NOMO-1 treated with dmso at 0.1 percent for 144 hours (cell line): ENCODE measurements around the gene KIF18B.

Experiments used
- DNase-seq: peaks from one replicate; lab custom pipeline; 2025; ENCODE audit not compliant: unreplicated experiment; lab: John Stamatoyannopoulos, UW

The KIF18B gene

GRCh38 chr17:44884941-44885340 is 62.6 kb downstream of the KIF18B start:
- DNase-seq = no peak

DNA sequence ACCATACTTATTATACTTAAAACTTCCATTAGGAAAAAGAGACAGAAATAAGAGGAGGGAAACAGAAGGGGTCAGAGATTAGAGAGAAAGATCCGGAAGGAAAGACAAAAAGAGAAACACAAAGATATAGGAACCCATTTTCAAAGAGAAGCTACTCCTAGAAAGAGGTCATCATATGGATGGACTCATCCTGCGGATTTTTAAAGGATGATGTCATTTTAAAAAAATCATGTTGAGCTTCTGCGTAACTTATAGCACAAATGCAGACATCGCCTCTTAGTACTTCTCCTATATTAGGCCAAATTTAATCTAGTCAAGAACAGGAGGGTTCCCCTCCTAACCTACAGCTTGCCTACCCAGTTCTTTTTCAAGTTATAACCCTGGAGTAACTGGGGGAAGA is 66.4 kb downstream of the KIF18B start:
- no peak for DNase-seq

GRCh38 chr17:44880062-44880461 is 67.5 kb downstream of the KIF18B start:
- DNase-seq = no peak

DNA sequence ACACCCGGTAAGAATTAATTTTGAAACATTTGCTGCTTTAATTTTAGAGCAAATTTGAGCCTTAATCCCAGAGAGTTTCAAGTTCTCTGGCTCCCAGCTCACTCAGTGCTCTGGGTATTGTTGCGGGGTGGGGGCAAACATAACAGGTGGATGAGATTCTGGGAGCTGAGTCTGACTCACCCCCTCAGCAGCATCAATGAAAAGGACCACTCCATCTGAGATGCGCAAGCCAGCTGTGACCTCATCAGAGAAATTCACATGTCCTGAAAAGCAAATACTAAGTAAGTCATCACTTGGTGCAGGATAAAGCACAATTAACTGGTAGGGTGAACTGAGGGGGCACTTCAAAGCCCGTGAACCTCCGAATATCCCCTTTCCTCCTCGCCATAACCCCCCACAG is 68.2 kb downstream of the KIF18B start:
- no peak for DNase-seq

- DNase-seq = no peak
Measured at GRCh38 chr17:44878627-44879221, 68.8 kb downstream of the KIF18B start.

DNA sequence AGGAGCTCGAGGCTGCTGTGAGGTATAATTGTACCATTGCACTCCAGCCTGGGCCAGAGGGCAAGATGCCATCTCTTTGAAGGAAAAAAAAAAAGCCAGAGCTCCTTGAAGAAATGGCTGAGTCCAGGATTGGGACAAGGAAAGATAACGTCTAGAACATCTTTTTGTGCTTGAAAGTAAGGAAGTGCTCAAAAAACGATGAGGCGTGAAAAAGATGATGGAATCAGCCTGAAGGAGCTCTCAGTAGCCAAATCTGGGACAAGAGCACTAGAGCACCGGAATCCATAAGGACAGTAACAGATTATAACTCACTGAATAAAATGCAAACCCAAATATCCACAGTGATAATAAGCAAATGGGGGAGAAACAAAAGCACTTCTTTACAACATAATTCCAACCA is 70.5 kb downstream of the KIF18B start:
- no peak for DNase-seq

DNA sequence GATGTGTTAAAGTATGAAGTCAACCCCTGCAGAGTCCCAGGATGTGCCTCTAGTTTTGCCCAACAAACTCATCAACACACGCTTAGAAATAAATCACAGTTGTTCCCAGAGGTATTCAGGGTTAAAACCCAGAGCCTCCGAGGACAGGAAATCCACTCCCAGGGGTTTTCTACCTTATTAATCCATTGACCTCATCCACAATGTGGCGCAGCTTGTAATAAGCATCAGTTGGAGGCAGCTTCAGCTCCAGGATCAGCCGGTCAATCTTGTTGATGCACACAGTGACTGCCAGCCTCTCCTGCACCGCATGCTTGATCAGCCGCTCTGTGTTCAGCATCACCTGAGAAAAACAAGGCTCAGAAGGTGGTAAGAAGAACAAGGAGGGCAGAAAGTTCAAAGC is 71.8 kb downstream of the KIF18B start:
- DNase-seq = no peak
